AG09309 (cell line): ENCODE results near the gene TRMT10B.

Source experiments
- DNase-seq: peaks from one replicate; pipeline ENCODE4 v3.0.0-alpha.2; 2010; ENCODE audit warnings: low read depth
- H3K4me3 ChIP-seq: 2 replicates; pipeline ENCODE4 v1.5.1; 2011; ENCODE audit warnings: mild to moderate bottlenecking, low read depth, low read length, moderate library complexity; ENCODE audit not compliant: control insufficient read depth
- TF ChIP-seq, protein P1 (sequence below): IDR thresholded peaks from 2 replicates; pipeline ENCODE4 v1.5.1; 2011; ENCODE audit warnings: mild to moderate bottlenecking, low read depth, low read length, inconsistent platforms; ENCODE audit not compliant: insufficient read depth, control insufficient read depth; ENCODE audit errors: missing control alignments

TRMT10B gene

DNA sequence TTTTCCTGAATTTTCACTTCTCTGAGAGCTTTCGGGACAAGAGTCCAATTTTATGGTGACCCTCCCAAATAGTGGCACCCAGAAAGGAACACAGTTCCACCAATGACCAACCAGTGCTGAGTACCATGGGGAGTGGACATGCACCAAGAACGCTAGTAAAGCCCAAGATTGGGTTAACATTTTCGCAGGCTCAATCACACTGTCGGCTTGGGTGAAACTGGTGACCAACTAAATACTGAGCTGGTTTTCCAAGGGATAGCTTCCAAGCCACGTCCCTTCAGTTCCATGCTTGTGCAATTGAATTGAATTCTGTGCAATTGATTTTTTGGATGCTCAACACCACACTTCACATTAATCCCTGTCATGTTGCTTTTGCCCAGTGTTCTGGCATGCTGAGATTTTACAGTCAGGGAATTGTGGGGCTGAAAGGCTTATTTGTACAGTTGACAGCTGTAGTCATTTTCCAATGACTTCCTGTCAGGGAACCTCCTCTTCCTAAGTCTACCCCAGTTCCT lies 37.6 kb upstream of the TRMT10B start:
- no peak overlapping the region for H3K4me3 ChIP-seq
- no peak for DNase-seq
- TF ChIP-seq, protein P1, sequence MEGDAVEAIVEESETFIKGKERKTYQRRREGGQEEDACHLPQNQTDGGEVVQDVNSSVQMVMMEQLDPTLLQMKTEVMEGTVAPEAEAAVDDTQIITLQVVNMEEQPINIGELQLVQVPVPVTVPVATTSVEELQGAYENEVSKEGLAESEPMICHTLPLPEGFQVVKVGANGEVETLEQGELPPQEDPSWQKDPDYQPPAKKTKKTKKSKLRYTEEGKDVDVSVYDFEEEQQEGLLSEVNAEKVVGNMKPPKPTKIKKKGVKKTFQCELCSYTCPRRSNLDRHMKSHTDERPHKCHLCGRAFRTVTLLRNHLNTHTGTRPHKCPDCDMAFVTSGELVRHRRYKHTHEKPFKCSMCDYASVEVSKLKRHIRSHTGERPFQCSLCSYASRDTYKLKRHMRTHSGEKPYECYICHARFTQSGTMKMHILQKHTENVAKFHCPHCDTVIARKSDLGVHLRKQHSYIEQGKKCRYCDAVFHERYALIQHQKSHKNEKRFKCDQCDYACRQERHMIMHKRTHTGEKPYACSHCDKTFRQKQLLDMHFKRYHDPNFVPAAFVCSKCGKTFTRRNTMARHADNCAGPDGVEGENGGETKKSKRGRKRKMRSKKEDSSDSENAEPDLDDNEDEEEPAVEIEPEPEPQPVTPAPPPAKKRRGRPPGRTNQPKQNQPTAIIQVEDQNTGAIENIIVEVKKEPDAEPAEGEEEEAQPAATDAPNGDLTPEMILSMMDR: no peak

DNA sequence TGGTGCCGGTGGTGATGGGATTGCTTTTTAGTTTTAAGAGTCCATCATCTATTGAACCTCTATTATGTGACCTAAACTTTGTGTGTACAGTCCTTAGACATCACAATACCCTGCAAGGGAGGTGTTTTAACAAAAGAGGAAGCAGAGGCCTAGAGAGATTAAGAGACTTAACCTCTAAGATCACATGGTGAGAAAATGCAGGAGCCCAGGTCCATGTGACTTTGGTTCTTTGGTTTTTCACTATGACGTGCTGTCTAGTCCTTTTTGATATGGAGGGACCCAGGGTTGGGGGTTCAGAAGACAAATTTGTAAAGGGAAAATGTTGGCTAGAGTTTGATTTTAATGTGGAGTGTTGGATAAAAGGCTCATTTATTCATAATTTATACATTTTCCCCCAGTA lies 34.1 kb upstream of the TRMT10B start:
- DNase-seq: no peak
- TF ChIP-seq, protein P1: no peak
- H3K4me3 ChIP-seq: no peak overlapping the region

DNA sequence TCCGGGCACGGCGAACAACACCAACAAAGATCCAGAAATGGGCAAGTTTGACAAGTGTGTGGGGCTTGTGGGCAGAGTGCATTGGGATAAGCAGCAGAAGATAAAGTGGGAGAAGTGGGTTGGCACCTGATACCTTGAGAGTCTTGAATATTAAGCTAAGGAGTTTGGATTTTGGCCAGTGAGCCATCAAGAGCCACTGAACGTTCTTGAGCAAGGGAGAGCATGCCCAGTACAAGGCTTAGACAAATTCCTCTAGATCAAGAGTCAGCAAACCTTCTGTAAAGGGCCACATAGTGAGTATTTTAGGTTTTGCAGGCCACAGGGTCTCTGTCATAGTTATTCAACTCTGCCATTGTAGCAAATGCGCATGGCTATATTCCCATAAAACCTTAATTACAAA lies 26.6 kb upstream of the TRMT10B start:
- no peak for DNase-seq
- TF ChIP-seq, protein P1: no peak
- no peak overlapping the region for H3K4me3 ChIP-seq

DNA sequence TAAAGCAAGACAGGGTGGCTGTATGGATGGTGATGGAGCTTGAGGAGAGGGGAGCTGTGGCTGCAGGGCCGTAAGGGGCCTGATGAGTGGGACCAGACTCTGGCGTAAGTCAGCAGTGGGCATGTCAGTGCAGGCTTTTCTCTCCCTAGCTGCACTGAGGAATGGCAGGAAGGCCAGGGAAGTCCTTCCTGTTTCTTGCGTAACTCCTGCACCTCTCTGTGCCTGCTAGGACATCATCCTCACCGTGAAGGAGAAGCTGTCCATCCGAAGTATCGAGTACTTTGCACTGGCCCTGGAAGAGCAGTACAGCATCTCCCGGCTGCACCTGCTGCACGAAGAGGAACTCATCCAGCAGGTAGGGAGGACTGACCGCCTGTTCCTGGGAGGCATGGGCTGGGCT lies 24.1 kb upstream of the TRMT10B start:
- H3K4me3 ChIP-seq: no peak overlapping the region
- TF ChIP-seq, protein P1: no peak
- DNase-seq: no peak

DNA sequence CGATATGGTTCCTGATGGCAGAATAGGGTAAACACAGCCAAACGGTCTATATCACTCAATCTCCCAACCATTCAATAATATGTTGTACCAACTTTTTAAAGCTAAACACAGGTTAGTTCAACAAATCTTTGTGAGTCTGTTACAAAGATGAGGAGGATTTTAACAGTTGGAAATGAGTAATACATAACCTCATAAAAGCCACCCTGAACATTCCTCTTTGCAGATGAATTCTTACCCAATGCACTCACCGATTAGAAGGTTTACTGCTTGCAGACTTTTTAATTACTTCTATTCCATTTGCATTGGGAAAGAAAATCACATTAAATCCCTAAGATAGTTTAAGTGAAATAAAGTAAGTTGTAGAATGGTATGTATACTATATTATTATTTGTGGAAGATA lies 23.3 kb upstream of the TRMT10B start:
- TF ChIP-seq, protein P1: no peak
- no peak for DNase-seq
- no peak overlapping the region for H3K4me3 ChIP-seq

DNA sequence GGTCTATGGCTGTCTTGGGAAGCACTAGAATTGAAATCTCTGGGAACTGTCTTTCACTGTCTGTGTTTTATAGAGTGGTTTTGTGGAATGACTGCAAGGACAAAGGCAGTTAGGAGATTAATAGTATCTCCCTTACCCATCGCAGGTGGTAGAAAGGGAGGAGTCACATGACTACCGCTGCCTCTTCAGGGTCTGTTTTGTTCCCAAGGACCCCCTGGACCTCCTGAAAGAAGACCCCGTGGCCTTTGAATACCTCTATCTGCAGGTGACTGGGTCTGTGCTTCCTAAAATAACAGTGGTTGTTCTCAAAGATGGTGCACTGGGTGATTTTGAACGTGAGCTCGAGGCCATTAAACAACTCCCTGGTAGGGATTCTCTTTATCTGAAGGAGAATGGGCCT lies 22.8 kb upstream of the TRMT10B start:
- TF ChIP-seq, protein P1: no peak
- no peak for DNase-seq
- H3K4me3 ChIP-seq: no peak overlapping the region

DNA sequence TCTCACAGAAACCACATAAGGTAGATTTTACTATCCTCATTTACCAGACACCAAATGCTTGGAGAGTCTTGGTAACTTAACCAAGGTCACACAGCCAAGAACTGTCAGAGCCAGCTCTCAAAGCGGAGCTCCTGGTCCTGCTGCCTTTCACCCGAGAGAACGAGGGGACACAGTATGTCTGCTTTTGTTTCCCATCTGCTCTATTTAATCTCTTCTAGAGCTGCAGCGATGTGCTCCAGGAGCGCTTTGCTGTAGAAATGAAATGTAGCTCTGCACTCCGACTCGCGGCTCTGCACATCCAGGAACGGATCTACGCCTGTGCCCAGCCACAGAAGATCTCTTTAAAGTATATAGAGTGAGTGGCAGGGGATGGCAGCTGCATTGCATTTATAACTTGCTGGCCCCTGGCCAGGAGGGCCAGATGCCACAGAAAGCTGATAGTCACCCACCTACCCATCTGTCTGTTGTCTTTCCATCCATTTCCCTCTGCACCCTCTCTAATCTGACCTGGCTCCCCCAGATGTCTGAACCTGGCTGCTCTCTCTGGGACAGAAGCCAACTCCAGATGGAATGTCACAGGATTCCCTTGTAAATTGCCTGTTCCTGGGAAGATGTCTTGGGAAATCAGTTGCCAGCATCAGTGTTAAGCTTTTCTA lies 21.4 kb upstream of the TRMT10B start:
- no peak overlapping the region for H3K4me3 ChIP-seq
- TF ChIP-seq, protein P1: no peak
- no peak for DNase-seq
